Activated CD8-positive, alpha-beta T cell treated with anti-CD3 and anti-CD28 coated beads for 36 hours (primary cell): ENCODE results near the gene DLG2. TPM values are rescaled to one million over a fixed set of nuclear protein-coding genes. Genes with fewer than 3 reads are reported as not detected.

Experiments used
- ATAC-seq: fragments of 200-7000 bp; cut with Tn5 transposase; one replicate; pipeline ENCODE4 v1.10.0; 2021; ENCODE audit warnings: mild to moderate bottlenecking, moderate library complexity
- CTCF ChIA-PET: fragments of 350-600 bp; sonication (Branson Sonifier 250); formaldehyde crosslinking; loops from one replicate; lab custom pipeline; 2021; ENCODE audit warnings: antibody characterized with exemption; lab: Charles Lee
- POLR2A ChIA-PET: fragments of 350-600 bp; sonication (Branson Sonifier 250); formaldehyde crosslinking; loops from one replicate; lab custom pipeline; 2021; ENCODE audit warnings: antibody characterized with exemption; lab: Charles Lee
- DNase-seq: peaks from one replicate; pipeline ENCODE4 v3.0.0-alpha.2; 2020
- H3K27ac Mint-ChIP-seq: one replicate; pipeline ENCODE4 v1.8.0; 2021; ENCODE audit warnings: mild to moderate bottlenecking, mixed read lengths
- H3K27me3 Mint-ChIP-seq: one replicate; pipeline ENCODE4 v1.8.0; 2021; ENCODE audit warnings: mixed read lengths
- H3K36me3 Mint-ChIP-seq: one replicate; pipeline ENCODE4 v1.8.0; 2021; ENCODE audit warnings: low read depth, mixed read lengths
- H3K4me1 Mint-ChIP-seq: one replicate; pipeline ENCODE4 v1.8.0; 2021; ENCODE audit warnings: low read depth, mixed read lengths
- H3K4me3 Mint-ChIP-seq: one replicate; pipeline ENCODE4 v1.8.0; 2021; ENCODE audit warnings: mild to moderate bottlenecking, moderate library complexity, mixed read lengths
- H3K9me3 Mint-ChIP-seq: one replicate; pipeline ENCODE4 v1.8.0; 2021; ENCODE audit warnings: mixed read lengths
- intact Hi-C: fragments of 100-400 bp; cut with micrococcal nuclease; formaldehyde crosslinking; loops from one replicate; pipeline ENCODE4 v1.10.0; 2022
- total RNA-seq, 2 experiments: library from RNA; stranded (reverse); gene quantifications; one replicate each; pipeline ENCODE4 v1.2.3, GENCODE V29; 2021
- TF ChIP-seq, protein P1 (sequence below): fragments of 200-600 bp; IDR thresholded peaks from one replicate; pipeline ENCODE4 v1.8.0; 2022; ENCODE audit warnings: antibody characterized with exemption, mild to moderate bottlenecking

The DLG2 gene
- total RNA-seq, 2 experiments from 2014 or later, result 2.2 to 2.6 TPM

DNA sequence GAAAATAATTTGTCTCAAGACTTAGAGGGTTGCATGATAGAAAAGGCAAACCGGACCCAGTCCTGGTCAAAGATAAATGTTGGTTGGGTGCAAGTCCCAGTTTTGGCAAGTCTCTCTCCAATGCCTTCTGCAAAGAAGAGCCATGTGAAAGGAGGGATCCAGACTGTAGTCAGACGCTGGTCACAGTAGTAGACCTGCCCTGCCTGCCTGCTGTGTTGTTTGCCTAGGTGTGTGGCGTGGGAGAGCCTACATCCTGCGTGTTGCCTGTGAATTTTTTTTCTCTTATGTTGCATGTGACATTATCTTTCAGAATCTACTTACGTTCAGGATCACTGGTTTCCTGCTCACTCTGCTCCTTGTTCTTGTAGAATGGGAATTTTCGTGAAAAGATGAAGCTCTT lies 2143.3 kb downstream of the DLG2 start:
- ChIA-PET CTCF (no interaction called here), POLR2A (interaction anchor here (0.6 to 0.7 kb wide), 2 partner anchors 63 to 236 kb away, joined by 3 read pairs; no protein-coding TSS in a partner anchor)

GRCh38 chr11:83480811-83481210 lies 2146.3 kb downstream of the DLG2 start:
- TF ChIP-seq, protein P1, sequence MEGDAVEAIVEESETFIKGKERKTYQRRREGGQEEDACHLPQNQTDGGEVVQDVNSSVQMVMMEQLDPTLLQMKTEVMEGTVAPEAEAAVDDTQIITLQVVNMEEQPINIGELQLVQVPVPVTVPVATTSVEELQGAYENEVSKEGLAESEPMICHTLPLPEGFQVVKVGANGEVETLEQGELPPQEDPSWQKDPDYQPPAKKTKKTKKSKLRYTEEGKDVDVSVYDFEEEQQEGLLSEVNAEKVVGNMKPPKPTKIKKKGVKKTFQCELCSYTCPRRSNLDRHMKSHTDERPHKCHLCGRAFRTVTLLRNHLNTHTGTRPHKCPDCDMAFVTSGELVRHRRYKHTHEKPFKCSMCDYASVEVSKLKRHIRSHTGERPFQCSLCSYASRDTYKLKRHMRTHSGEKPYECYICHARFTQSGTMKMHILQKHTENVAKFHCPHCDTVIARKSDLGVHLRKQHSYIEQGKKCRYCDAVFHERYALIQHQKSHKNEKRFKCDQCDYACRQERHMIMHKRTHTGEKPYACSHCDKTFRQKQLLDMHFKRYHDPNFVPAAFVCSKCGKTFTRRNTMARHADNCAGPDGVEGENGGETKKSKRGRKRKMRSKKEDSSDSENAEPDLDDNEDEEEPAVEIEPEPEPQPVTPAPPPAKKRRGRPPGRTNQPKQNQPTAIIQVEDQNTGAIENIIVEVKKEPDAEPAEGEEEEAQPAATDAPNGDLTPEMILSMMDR, result no peak
- Mint-ChIP-seq H3K4me1 (no peaks in the 10 kb centered on the region), H3K27ac (no peak overlapping the region), H3K4me3 (no peak overlapping the region), H3K27me3 (peaks cover 8% of the 10 kb centered on the region), H3K9me3 (no peaks in the 10 kb centered on the region), H3K36me3 (no peaks in the 10 kb centered on the region)
- DNase-seq (no peak), ATAC-seq (no peak)
- CTCF ChIA-PET, result no interaction called here
- intact Hi-C loops, result no loop called here
- POLR2A ChIA-PET, result no interaction called here

More for the DNA sequence above, 2143.3 kb downstream of the DLG2 start:
- ATAC-seq, result no peak
- intact Hi-C loops, result no loop called here
- TF ChIP-seq, protein P1, result no peak
- Mint-ChIP-seq H3K9me3 (no peaks in the 10 kb centered on the region), H3K36me3 (no peaks in the 10 kb centered on the region), H3K27me3 (peaks cover 6% of the 10 kb centered on the region), H3K27ac (no peak overlapping the region), H3K4me1 (no peaks in the 10 kb centered on the region), H3K4me3 (no peak overlapping the region)
- DNase-seq, result no peak

DNA sequence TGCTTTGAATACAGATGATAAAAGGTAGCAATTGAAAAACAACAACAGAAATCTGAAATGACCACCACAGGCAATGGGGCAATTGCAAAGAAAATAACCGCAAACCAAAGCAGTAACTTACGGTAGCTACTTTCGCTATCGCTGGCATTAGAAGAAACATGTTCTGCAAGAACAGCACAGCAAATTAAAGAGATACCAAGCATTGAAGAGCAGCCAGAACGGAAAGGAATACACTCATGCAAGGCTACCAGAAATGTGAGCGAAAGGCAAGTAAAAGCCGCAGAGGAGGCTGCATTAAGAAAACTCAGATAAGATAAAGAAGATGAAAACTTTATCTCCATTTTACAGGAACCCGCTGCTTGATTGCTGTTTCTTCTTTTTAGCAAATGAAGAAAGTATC lies 2146.9 kb downstream of the DLG2 start:
- Mint-ChIP-seq H3K4me3 (no peak overlapping the region), H3K4me1 (no peaks in the 10 kb centered on the region), H3K27me3 (peaks cover 8% of the 10 kb centered on the region), H3K27ac (no peak overlapping the region), H3K9me3 (no peaks in the 10 kb centered on the region), H3K36me3 (no peaks in the 10 kb centered on the region)
- TF ChIP-seq, protein P1, result no peak
- intact Hi-C loops, result no loop called here
- ChIA-PET CTCF (no interaction called here), POLR2A (no interaction called here)
- ATAC-seq (no peak), DNase-seq (no peak)

GRCh38 chr11:83477772-83478171 lies 2149.4 kb downstream of the DLG2 start:
- H3K9me3 Mint-ChIP-seq, result no peaks in the 10 kb centered on the region
- TF ChIP-seq, protein P1, result no peak
- H3K4me1 Mint-ChIP-seq, result no peaks in the 10 kb centered on the region
- H3K27ac Mint-ChIP-seq, result no peak overlapping the region
- H3K4me3 Mint-ChIP-seq, result no peak overlapping the region
- no peak for ATAC-seq
- H3K36me3 Mint-ChIP-seq, result no peaks in the 10 kb centered on the region
- DNase-seq, result no peak
- CTCF ChIA-PET, result no interaction called here
- intact Hi-C loops, result no loop called here
- peaks cover 9% of the 10 kb centered on the region for H3K27me3 Mint-ChIP-seq
- POLR2A ChIA-PET, result no interaction called here

GRCh38 chr11:83475760-83476159 lies 2151.4 kb downstream of the DLG2 start:
- ATAC-seq, result no peak
- TF ChIP-seq, protein P1, result no peak
- POLR2A ChIA-PET, result no interaction called here

More at GRCh38 chr11:83475760-83476159, 2151.4 kb downstream of the DLG2 start:
- Mint-ChIP-seq H3K9me3 (no peaks in the 10 kb centered on the region), H3K4me1 (no peaks in the 10 kb centered on the region), H3K27me3 (peaks cover 9% of the 10 kb centered on the region), H3K36me3 (no peaks in the 10 kb centered on the region), H3K27ac (no peak overlapping the region), H3K4me3 (no peak overlapping the region)
- no peak for DNase-seq
- intact Hi-C loops, result no loop called here
- CTCF ChIA-PET, result no interaction called here
